Activated gamma-delta T cell treated with Interleukin-2 at 50 U/mL for 16 hours (primary cell): ENCODE measurements around the gene ATP13A4.
"Not testable (repeated sequence)": the region's sequence is repeated elsewhere in the genome, so short reads cannot be mapped to it uniquely, and the experiment has no call there.

Experiments
- DNase-seq: peaks from one replicate; pipeline ENCODE4 v3.0.0-alpha.2; 2020

The ATP13A4 gene

GRCh38 chr3:193553586-193553985, 1.1 kb downstream of the ATP13A4 start:
- DNase-seq: no peak

GRCh38 chr3:193552923-193553322, 1.8 kb downstream of the ATP13A4 start:
- no peak for DNase-seq

GRCh38 chr3:193548406-193548805, 6.3 kb downstream of the ATP13A4 start:
- DNase-seq: no peak

GRCh38 chr3:193546129-193546528, 8.6 kb downstream of the ATP13A4 start:
- DNase-seq: no peak

GRCh38 chr3:193545304-193545703, 9.4 kb downstream of the ATP13A4 start:
- DNase-seq: no peak

GRCh38 chr3:193544289-193544688, 10.4 kb downstream of the ATP13A4 start:
- no peak for DNase-seq

GRCh38 chr3:193530231-193531165, 24.2 kb downstream of the ATP13A4 start:
- DNase-seq: no peak

GRCh38 chr3:193526085-193526484, 28.6 kb downstream of the ATP13A4 start:
- DNase-seq: not testable (repeated sequence)

- no peak for DNase-seq
Observed at GRCh38 chr3:193522473-193522872, 32.2 kb downstream of the ATP13A4 start.

GRCh38 chr3:193520738-193521137, 34.0 kb downstream of the ATP13A4 start:
- no peak for DNase-seq

- DNase-seq: no peak
Observed at GRCh38 chr3:193515966-193516365, 38.7 kb downstream of the ATP13A4 start.

- DNase-seq: no peak
Observed at GRCh38 chr3:193510154-193510553, 44.5 kb downstream of the ATP13A4 start.

- no peak for DNase-seq
Observed at GRCh38 chr3:193509103-193509965, 45.4 kb downstream of the ATP13A4 start.

- no peak for DNase-seq
Observed at GRCh38 chr3:193508108-193508507, 46.6 kb downstream of the ATP13A4 start.

- no peak for DNase-seq
Observed at GRCh38 chr3:193507566-193507965, 47.1 kb downstream of the ATP13A4 start.

- no peak for DNase-seq
Observed at GRCh38 chr3:193506921-193507320, 47.8 kb downstream of the ATP13A4 start.

- no peak for DNase-seq
Observed at GRCh38 chr3:193502871-193503270, 51.8 kb downstream of the ATP13A4 start.

- no peak for DNase-seq
Observed at GRCh38 chr3:193499801-193500485, 54.8 kb downstream of the ATP13A4 start.

- no peak for DNase-seq
Observed at GRCh38 chr3:193499136-193499770, 55.4 kb downstream of the ATP13A4 start.

- DNase-seq: no peak
Observed at GRCh38 chr3:193498215-193498614, 56.5 kb downstream of the ATP13A4 start.

GRCh38 chr3:193496658-193497057, 58.0 kb downstream of the ATP13A4 start:
- no peak for DNase-seq

GRCh38 chr3:193491026-193491425, 63.7 kb downstream of the ATP13A4 start:
- DNase-seq: no peak

- DNase-seq: no peak
Observed at GRCh38 chr3:193490580-193490979, 64.1 kb downstream of the ATP13A4 start.
